ENCODE measurements around the gene ATP6V0A1. TPM values are rescaled to one million over a fixed set of nuclear protein-coding genes. Genes with fewer than 3 reads are reported as not detected.
"Not testable (repeated sequence)": the region's sequence is repeated elsewhere in the genome, so short reads cannot be mapped to it uniquely, and the experiment has no call there.

ATP6V0A1 gene
- polyA plus RNA-seq, 4 donors: 38.7 to 125 (median 69.2) TPM

GRCh38 chr17:42537156-42537805 lies 78.6 kb downstream of the ATP6V0A1 start:
- peak overlapping the region in 2 of 3 donors; percentile 76 to 88 for H3K27ac ChIP-seq (ENCODE audit: low read depth in 1 of 3, low read length in 2 of 3)
- peak overlapping the region; percentile 69 to 80 (median 79) for H3K4me3 ChIP-seq (ENCODE audit: low read depth in 1 of 3, low read length in 3 of 3)
- H3K4me1 ChIP-seq (ENCODE audit: control insufficient read depth in 3 of 3, insufficient read depth in 2 of 3, low read depth in 1 of 3, low read length in 2 of 3): peaks cover 3 to 28% (median 11%) of the 10 kb centered on the region in 3 donors
- FAIRE-seq (no peak), DNase-seq (no peak)
- peaks cover 0 to 47% (median 0%) of the 10 kb centered on the region in 3 donors for H3K36me3 ChIP-seq (ENCODE audit: control insufficient read depth in 3 of 3, insufficient read depth in 2 of 3, low read depth in 1 of 3, low read length in 3 of 3)
- no peaks in the 10 kb centered on the region for H3K9me3 ChIP-seq (ENCODE audit: control insufficient read depth in 2 of 2, insufficient read depth in 1 of 2, low read depth in 1 of 2, low read length in 1 of 2)
- H3K27me3 ChIP-seq (ENCODE audit: control insufficient read depth in 3 of 3, insufficient read depth in 3 of 3, low read length in 3 of 3): no peaks in the 10 kb centered on the region
- 85 to 87% (median 86%) methylated on average over 29 to 31 of the region's 31 CpGs for WGBS, 3 donors

DNA sequence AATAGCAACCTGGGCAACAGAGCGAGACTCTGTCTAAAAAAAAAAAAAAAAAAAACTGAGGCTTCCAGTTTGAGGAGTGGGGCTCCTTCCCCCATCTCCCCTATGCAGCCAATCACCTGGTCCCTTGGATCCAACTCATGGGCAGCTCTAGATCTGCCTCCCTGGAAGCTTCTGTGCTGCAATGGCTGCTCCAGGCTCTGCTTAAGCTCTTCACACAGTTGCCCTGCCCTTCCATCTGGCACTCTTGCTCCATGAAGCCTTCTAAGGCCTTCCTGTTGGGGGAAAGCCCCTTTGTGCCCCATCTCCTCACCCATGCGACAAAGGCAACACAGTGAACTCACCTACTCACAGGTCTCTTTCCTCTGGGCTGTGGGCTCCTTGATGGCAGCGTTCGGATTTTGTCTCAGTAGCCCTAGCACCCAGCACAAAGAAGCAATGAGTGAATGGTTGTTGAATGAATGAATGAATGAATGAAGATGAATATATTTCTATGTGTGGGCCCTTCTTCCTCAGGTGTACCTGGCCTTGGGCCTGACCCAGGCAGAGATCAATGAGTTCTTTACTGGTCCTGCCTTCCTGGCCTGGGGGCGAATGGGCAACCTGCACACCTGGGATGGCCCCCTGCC lies 79.3 kb downstream of the ATP6V0A1 start:
- Histone ChIP-seq H3K4me3 (ENCODE audit: low read depth in 1 of 3, low read length in 3 of 3) (no peak overlapping the region), H3K27me3 (ENCODE audit: control insufficient read depth in 3 of 3, insufficient read depth in 3 of 3, low read length in 3 of 3) (no peaks in the 10 kb centered on the region), H3K4me1 (ENCODE audit: control insufficient read depth in 3 of 3, insufficient read depth in 2 of 3, low read depth in 1 of 3, low read length in 2 of 3) (peaks cover 3 to 28% (median 11%) of the 10 kb centered on the region in 3 donors), H3K36me3 (ENCODE audit: control insufficient read depth in 3 of 3, insufficient read depth in 2 of 3, low read depth in 1 of 3, low read length in 3 of 3) (peaks cover 0 to 53% (median 0%) of the 10 kb centered on the region in 3 donors), H3K27ac (ENCODE audit: low read depth in 1 of 3, low read length in 2 of 3) (no peak overlapping the region), H3K9me3 (ENCODE audit: control insufficient read depth in 2 of 2, insufficient read depth in 1 of 2, low read depth in 1 of 2, low read length in 1 of 2) (no peaks in the 10 kb centered on the region)
- WGBS, 3 donors: 92 to 94% (median 93%) methylated on average over 5 of the region's 5 CpGs
- DNase-seq (no peak), FAIRE-seq (no peak)

DNA sequence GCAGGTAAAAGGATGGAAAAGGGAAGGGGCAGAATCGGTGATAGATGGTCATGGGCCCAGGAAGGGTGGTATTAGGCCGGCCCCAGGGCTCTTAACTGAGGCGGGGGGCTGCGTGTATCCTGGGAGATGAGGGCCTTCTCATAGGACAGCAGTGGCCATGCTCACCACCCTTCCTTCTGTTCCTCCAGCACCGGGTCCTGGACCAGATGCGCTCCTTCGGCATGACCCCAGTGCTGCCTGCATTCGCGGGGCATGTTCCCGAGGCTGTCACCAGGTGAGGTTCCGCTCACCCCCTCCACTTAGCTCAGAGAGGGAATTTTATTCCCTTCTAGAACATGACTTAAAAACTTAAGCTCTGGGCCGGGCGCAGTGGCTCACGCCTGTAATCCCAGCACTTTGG lies 79.8 kb downstream of the ATP6V0A1 start:
- FAIRE-seq (no peak), DNase-seq (no peak)
- peaks cover 3 to 28% (median 11%) of the 10 kb centered on the region in 3 donors for H3K4me1 ChIP-seq (ENCODE audit: control insufficient read depth in 3 of 3, insufficient read depth in 2 of 3, low read depth in 1 of 3, low read length in 2 of 3)
- peaks cover 0 to 59% (median 0%) of the 10 kb centered on the region in 3 donors for H3K36me3 ChIP-seq (ENCODE audit: control insufficient read depth in 3 of 3, insufficient read depth in 2 of 3, low read depth in 1 of 3, low read length in 3 of 3)
- H3K27ac ChIP-seq (ENCODE audit: low read depth in 1 of 3, low read length in 2 of 3): no peak overlapping the region
- WGBS, 3 donors: 95 to 96% (median 96%) methylated on average over 14 of the region's 14 CpGs
- H3K9me3 ChIP-seq (ENCODE audit: control insufficient read depth in 2 of 2, insufficient read depth in 1 of 2, low read depth in 1 of 2, low read length in 1 of 2): no peaks in the 10 kb centered on the region
- H3K27me3 ChIP-seq (ENCODE audit: control insufficient read depth in 3 of 3, insufficient read depth in 3 of 3, low read length in 3 of 3): no peaks in the 10 kb centered on the region
- no peak overlapping the region for H3K4me3 ChIP-seq (ENCODE audit: low read depth in 1 of 3, low read length in 3 of 3)

GRCh38 chr17:42540558-42540957 lies 81.9 kb downstream of the ATP6V0A1 start:
- Histone ChIP-seq H3K36me3 (ENCODE audit: control insufficient read depth in 3 of 3, insufficient read depth in 2 of 3, low read depth in 1 of 3, low read length in 3 of 3) (peaks cover 4 to 75% (median 5%) of the 10 kb centered on the region in 3 donors), H3K4me1 (ENCODE audit: control insufficient read depth in 3 of 3, insufficient read depth in 2 of 3, low read depth in 1 of 3, low read length in 2 of 3) (peaks cover 0 to 22% (median 11%) of the 10 kb centered on the region in 3 donors), H3K27ac (ENCODE audit: low read depth in 1 of 3, low read length in 2 of 3) (peak overlapping the region in 2 of 3 donors; percentile 30 to 74)
- DNase-seq; H3K4me3 ChIP-seq (ENCODE audit: low read depth in 1 of 3, low read length in 3 of 3); H3K27me3 ChIP-seq (ENCODE audit: control insufficient read depth in 3 of 3, insufficient read depth in 3 of 3, low read length in 3 of 3); FAIRE-seq; H3K9me3 ChIP-seq (ENCODE audit: control insufficient read depth in 2 of 2, insufficient read depth in 1 of 2, low read depth in 1 of 2, low read length in 1 of 2): not testable (repeated sequence)
- WGBS, 3 donors: 83 to 93% (median 87%) methylated on average over 3 to 4 of the region's 4 CpGs

- H3K27me3 ChIP-seq (ENCODE audit: control insufficient read depth in 3 of 3, insufficient read depth in 3 of 3, low read length in 3 of 3): no peaks in the 10 kb centered on the region
- peaks cover 4 to 75% (median 5%) of the 10 kb centered on the region in 3 donors for H3K36me3 ChIP-seq (ENCODE audit: control insufficient read depth in 3 of 3, insufficient read depth in 2 of 3, low read depth in 1 of 3, low read length in 3 of 3)
- H3K27ac ChIP-seq (ENCODE audit: low read depth in 1 of 3, low read length in 2 of 3): peak overlapping the region; percentile 63 to 74 (median 70)
- FAIRE-seq (no peak), DNase-seq (peak; percentile 58 to 87)
- no peaks in the 10 kb centered on the region for H3K9me3 ChIP-seq (ENCODE audit: control insufficient read depth in 2 of 2, insufficient read depth in 1 of 2, low read depth in 1 of 2, low read length in 1 of 2)
- WGBS, 3 donors: 60 to 72% (median 63%) methylated on average over 17 of the region's 17 CpGs
- no peak overlapping the region for H3K4me3 ChIP-seq (ENCODE audit: low read depth in 1 of 3, low read length in 3 of 3)
- peaks cover 0 to 21% (median 11%) of the 10 kb centered on the region in 3 donors for H3K4me1 ChIP-seq (ENCODE audit: control insufficient read depth in 3 of 3, insufficient read depth in 2 of 3, low read depth in 1 of 3, low read length in 2 of 3)
These were observed 82.6 kb downstream of the ATP6V0A1 start for GRCh38 chr17:42541041-42541833.

DNA sequence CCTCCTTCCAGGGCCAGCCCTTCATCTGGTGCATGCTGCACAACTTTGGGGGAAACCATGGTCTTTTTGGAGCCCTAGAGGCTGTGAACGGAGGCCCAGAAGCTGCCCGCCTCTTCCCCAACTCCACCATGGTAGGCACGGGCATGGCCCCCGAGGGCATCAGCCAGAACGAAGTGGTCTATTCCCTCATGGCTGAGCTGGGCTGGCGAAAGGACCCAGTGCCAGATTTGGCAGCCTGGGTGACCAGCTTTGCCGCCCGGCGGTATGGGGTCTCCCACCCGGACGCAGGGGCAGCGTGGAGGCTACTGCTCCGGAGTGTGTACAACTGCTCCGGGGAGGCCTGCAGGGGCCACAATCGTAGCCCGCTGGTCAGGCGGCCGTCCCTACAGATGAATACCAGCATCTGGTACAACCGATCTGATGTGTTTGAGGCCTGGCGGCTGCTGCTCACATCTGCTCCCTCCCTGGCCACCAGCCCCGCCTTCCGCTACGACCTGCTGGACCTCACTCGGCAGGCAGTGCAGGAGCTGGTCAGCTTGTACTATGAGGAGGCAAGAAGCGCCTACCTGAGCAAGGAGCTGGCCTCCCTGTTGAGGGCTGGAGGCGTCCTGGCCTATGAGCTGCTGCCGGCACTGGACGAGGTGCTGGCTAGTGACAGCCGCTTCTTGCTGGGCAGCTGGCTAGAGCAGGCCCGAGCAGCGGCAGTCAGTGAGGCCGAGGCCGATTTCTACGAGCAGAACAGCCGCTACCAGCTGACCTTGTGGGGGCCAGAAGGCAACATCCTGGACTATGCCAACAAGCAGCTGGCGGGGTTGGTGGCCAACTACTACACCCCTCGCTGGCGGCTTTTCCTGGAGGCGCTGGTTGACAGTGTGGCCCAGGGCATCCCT lies 84.8 kb downstream of the ATP6V0A1 start:
- no peak for FAIRE-seq
- H3K27ac ChIP-seq (ENCODE audit: low read depth in 1 of 3, low read length in 2 of 3): no peak overlapping the region

DNA sequence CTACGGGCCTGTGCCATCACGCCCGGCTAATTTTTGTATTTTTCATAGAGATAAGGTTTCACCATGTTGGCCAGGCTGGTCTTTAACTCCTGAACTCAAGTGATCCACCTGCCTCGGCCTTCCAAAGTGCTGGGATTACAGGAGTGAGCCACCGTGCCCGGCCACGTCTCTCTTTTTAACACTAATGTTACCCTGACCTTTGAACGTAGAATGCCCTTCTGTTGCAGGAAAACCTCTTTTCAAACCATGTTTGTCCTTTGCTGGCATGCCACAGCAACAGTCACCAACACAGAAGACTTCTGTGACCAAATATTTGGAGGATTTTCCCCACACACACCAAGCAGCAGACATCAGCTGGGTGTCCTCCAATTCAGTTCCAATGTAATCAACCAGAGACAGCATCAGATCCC lies 86.2 kb downstream of the ATP6V0A1 start:
- Histone ChIP-seq H3K4me1 (ENCODE audit: control insufficient read depth in 3 of 3, insufficient read depth in 2 of 3, low read depth in 1 of 3, low read length in 2 of 3) (peaks cover 6 to 23% (median 6%) of the 10 kb centered on the region in 3 donors), H3K27ac (ENCODE audit: low read depth in 1 of 3, low read length in 2 of 3) (no peak overlapping the region), H3K27me3 (ENCODE audit: control insufficient read depth in 3 of 3, insufficient read depth in 3 of 3, low read length in 3 of 3) (no peaks in the 10 kb centered on the region), H3K4me3 (ENCODE audit: low read depth in 1 of 3, low read length in 3 of 3) (no peak overlapping the region), H3K36me3 (ENCODE audit: control insufficient read depth in 3 of 3, insufficient read depth in 2 of 3, low read depth in 1 of 3, low read length in 3 of 3) (peaks cover 4 to 47% (median 5%) of the 10 kb centered on the region in 3 donors), H3K9me3 (ENCODE audit: control insufficient read depth in 2 of 2, insufficient read depth in 1 of 2, low read depth in 1 of 2, low read length in 1 of 2) (no peaks in the 10 kb centered on the region)
- FAIRE-seq (no peak), DNase-seq (no peak)
- WGBS, 3 donors: 69 to 74% (median 73%) methylated on average over 8 of the region's 8 CpGs

More for the DNA sequence above, 84.8 kb downstream of the ATP6V0A1 start:
- H3K9me3 ChIP-seq (ENCODE audit: control insufficient read depth in 2 of 2, insufficient read depth in 1 of 2, low read depth in 1 of 2, low read length in 1 of 2): no peaks in the 10 kb centered on the region
- no peak for DNase-seq
- no peaks in the 10 kb centered on the region for H3K27me3 ChIP-seq (ENCODE audit: control insufficient read depth in 3 of 3, insufficient read depth in 3 of 3, low read length in 3 of 3)
- H3K36me3 ChIP-seq (ENCODE audit: control insufficient read depth in 3 of 3, insufficient read depth in 2 of 3, low read depth in 1 of 3, low read length in 3 of 3): peaks cover 4 to 61% (median 5%) of the 10 kb centered on the region in 3 donors
- H3K4me3 ChIP-seq (ENCODE audit: low read depth in 1 of 3, low read length in 3 of 3): no peak overlapping the region
- peaks cover 2 to 14% (median 6%) of the 10 kb centered on the region in 3 donors for H3K4me1 ChIP-seq (ENCODE audit: control insufficient read depth in 3 of 3, insufficient read depth in 2 of 3, low read depth in 1 of 3, low read length in 2 of 3)
- WGBS, 3 donors: 94 to 96% (median 96%) methylated on average over 39 of the region's 39 CpGs

Data from small intestine (tissue), 7 donors.